Memory B cell (primary cell): ENCODE measurements around the gene RAB41.
"Not testable (repeated sequence)": the region's sequence is repeated elsewhere in the genome, so short reads cannot be mapped to it uniquely, and the experiment has no call there.

ENCODE experiments used
- ATAC-seq: fragments of 150-1000 bp; cut with Tn5 transposase; 2 replicates; pipeline ENCODE4 v1.10.0; 2021; ENCODE audit warnings: low read depth, mild to moderate bottlenecking, moderate library complexity
- DNase-seq, 2 donors: peaks; one replicate each; pipeline ENCODE4 v3.0.0; 2022; ENCODE audit warnings: low spot score in 2 of 2
- H3K27ac Mint-ChIP-seq: one replicate; pipeline ENCODE4 v1.8.0; 2022; ENCODE audit warnings: mild to moderate bottlenecking, moderate library complexity, mixed read lengths
- H3K27me3 Mint-ChIP-seq: one replicate; pipeline ENCODE4 v1.8.0; 2022; ENCODE audit warnings: mixed read lengths
- H3K36me3 Mint-ChIP-seq: one replicate; pipeline ENCODE4 v1.8.0; 2022; ENCODE audit warnings: mild to moderate bottlenecking, mixed read lengths
- H3K4me1 Mint-ChIP-seq: one replicate; pipeline ENCODE4 v1.8.0; 2022; ENCODE audit warnings: mixed read lengths
- H3K4me3 Mint-ChIP-seq: one replicate; pipeline ENCODE4 v1.8.0; 2022; ENCODE audit warnings: mild to moderate bottlenecking, moderate library complexity, mixed read lengths
- H3K9me3 Mint-ChIP-seq: one replicate; pipeline ENCODE4 v1.8.0; 2022; ENCODE audit warnings: mixed read lengths

The RAB41 gene

DNA sequence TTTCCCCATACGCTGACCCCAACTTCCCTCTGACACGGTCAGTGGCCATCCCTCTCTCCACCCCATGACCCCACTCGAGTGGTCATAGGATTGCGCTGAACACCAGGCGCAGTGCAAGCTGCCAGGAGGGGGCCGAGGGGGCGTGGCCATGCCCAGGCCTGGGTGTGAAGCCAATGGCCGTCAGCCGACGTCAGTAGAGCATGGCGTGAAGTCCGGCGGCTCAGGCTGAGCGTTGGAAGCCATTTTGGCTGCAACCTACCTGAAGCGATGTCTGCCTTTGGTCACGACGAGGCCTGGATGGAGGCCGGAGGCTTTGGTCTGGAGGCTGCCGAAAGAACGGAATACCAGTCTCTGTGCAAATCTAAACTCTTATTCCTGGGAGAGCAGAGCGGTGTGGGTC is at the start of gene RAB41:
RAB41 (plus strand) TSS at position 222 of the 400 bp plus-strand sequence; CDS start at position 268, 46 bp downstream.
- H3K36me3 Mint-ChIP-seq: peaks cover 29% of the 10 kb centered on the region
- H3K4me3 Mint-ChIP-seq: no peak within 1 kb of the TSS
- no peaks in the 10 kb centered on the region for H3K4me1 Mint-ChIP-seq
- H3K27ac Mint-ChIP-seq: no peak within 1 kb of the TSS
- H3K9me3 Mint-ChIP-seq: no peaks in the 10 kb centered on the region
- no peak for DNase-seq
- no peaks in the 10 kb centered on the region for H3K27me3 Mint-ChIP-seq
- no peak for ATAC-seq

DNA sequence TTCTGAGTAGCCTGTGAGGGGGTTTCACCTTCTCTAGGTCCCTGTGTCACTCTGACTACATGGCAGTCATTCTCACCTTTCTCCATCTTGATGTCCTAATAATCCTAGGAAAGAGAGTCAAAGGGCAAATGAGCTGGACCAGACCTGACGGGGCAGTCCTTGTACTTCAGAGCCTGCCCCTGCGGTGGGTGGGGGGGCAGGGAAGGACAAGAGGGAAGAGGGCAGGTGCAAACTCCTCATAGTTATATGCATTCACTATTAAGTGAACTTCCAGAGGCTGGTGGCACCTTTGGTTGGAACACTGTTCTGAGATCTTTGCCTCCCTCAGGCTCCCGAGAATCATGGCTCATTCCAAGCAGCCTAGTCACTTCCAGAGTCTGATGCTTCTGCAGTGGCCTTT is 47.6 kb upstream of the RAB41 start, which contains the start of gene AWAT1:
AWAT1 (plus strand) TSS at position 301 of the 400 bp plus-strand sequence; CDS start at position 342, 41 bp downstream.
- H3K4me1 Mint-ChIP-seq: no peaks in the 10 kb centered on the region

GRCh38 chrX:70240751-70241150 is 41.2 kb upstream of the RAB41 start:
- H3K9me3 Mint-ChIP-seq: no peaks in the 10 kb centered on the region
- H3K27ac Mint-ChIP-seq: no peak overlapping the region
- DNase-seq (no peak), ATAC-seq (no peak)
- no peaks in the 10 kb centered on the region for H3K36me3 Mint-ChIP-seq
- no peaks in the 10 kb centered on the region for H3K4me1 Mint-ChIP-seq
- H3K27me3 Mint-ChIP-seq: no peaks in the 10 kb centered on the region
- H3K4me3 Mint-ChIP-seq: no peak overlapping the region

More for the DNA sequence above, 47.6 kb upstream of the RAB41 start, which contains the start of gene AWAT1:
- ATAC-seq (no peak), DNase-seq (no peak)
- H3K4me3 Mint-ChIP-seq: no peak within 1 kb of the TSS
- peaks cover 2% of the 10 kb centered on the region for H3K36me3 Mint-ChIP-seq
- H3K9me3 Mint-ChIP-seq: no peaks in the 10 kb centered on the region
- H3K27me3 Mint-ChIP-seq: no peaks in the 10 kb centered on the region
- no peak within 1 kb of the TSS for H3K27ac Mint-ChIP-seq

DNA sequence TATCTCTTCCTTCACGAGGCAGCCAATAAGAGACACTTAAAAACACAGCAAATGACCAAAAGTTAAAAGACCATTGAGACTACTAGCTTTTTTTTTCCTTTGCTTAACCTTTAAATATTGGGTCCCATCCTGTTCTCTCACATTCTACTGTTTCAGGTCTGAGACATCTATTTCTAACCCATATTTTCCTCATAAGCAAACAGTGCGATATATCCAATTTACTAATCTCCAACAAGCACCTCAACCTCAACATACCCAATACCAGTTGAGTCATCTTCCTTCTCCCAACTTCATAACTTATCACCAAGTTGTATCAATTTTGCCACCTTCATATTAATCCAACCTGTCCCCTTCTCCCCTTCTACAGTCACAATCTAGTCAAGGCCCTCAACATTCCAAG is 40.5 kb upstream of the RAB41 start:
- H3K9me3 Mint-ChIP-seq: no peaks in the 10 kb centered on the region
- no peak for ATAC-seq

DNA sequence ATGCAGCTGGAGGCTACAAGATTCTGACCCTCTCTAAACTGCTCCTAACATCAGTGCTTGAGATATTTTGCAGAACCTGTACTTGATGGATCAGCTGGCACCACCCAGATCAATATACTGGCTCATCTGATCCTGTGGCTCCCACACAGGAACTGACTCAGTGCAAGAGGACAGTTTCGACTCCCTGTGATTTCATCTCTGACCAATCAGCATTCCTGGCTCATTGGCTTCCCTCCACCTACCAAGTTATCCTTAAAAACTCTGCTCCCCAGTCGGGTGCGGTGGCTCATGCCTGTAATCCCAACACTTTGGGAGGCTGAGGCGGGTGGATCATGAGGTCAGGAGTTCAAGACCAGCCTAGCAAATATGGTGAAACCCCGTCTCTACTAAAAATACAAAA is 38.4 kb upstream of the RAB41 start:
- not testable (repeated sequence) for H3K9me3 Mint-ChIP-seq, H3K36me3 Mint-ChIP-seq, H3K4me3 Mint-ChIP-seq, H3K27ac Mint-ChIP-seq, DNase-seq, H3K27me3 Mint-ChIP-seq, ATAC-seq, H3K4me1 Mint-ChIP-seq

More for the DNA sequence above, 40.5 kb upstream of the RAB41 start:
- Mint-ChIP-seq H3K4me3 (no peak overlapping the region), H3K36me3 (no peaks in the 10 kb centered on the region), H3K4me1 (no peaks in the 10 kb centered on the region), H3K27me3 (no peaks in the 10 kb centered on the region), H3K27ac (no peak overlapping the region)
- no peak for DNase-seq

GRCh38 chrX:70244881-70245280 is 37.1 kb upstream of the RAB41 start:
- H3K27me3 Mint-ChIP-seq: no peaks in the 10 kb centered on the region
- no peak overlapping the region for H3K4me3 Mint-ChIP-seq
- H3K27ac Mint-ChIP-seq: no peak overlapping the region
- ATAC-seq (no peak), DNase-seq (no peak)
- no peaks in the 10 kb centered on the region for H3K9me3 Mint-ChIP-seq
- H3K36me3 Mint-ChIP-seq: no peaks in the 10 kb centered on the region
- H3K4me1 Mint-ChIP-seq: no peaks in the 10 kb centered on the region

DNA sequence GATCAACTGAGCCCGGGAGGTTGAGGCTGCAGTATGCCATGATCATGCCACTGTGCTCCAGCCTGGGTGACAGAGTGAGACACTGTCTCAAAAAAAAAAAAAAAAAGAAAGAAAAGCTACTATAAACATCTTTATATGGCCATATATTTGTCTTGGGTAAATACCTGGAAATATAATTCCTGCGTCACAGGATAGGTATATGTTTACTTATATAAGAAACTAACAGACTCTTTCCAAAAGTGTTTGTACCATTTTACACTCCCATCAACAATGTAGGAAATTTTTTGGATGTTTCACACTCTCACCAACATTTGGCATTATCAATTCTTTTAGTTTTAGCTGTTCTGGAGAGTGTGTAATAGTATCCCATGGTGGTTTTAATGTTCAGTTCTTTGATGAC is 34.7 kb upstream of the RAB41 start:
- Mint-ChIP-seq H3K9me3 (no peaks in the 10 kb centered on the region), H3K4me3 (no peak overlapping the region), H3K27ac (no peak overlapping the region), H3K27me3 (no peaks in the 10 kb centered on the region), H3K36me3 (no peaks in the 10 kb centered on the region), H3K4me1 (no peaks in the 10 kb centered on the region)
- ATAC-seq: no peak
- no peak for DNase-seq

DNA sequence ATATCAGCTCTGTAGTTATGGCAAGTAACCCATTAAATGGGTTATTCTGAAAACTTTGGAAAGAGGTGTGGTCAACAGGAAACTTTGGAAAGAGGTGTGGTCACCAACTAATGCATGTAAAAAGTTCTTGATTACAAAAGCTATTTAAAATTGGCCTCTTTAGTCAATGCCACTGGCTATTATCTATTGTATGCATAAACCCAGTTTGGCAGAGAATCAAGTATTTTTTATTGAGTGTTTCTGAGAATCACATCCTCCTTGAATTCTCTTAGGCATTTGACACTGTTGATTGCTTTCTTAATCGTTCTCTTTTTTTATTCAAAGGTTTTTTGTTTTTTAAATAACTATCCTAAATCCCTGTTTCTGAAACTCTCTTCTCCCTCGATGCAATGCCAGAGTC is 29.5 kb upstream of the RAB41 start:
- ATAC-seq (no peak), DNase-seq (no peak)
- peaks cover 18% of the 10 kb centered on the region for H3K36me3 Mint-ChIP-seq

GRCh38 chrX:70253377-70254062 is 28.5 kb upstream of the RAB41 start:
- Mint-ChIP-seq H3K4me3 (no peak overlapping the region), H3K36me3 (peaks cover 18% of the 10 kb centered on the region), H3K9me3 (no peaks in the 10 kb centered on the region), H3K4me1 (no peaks in the 10 kb centered on the region), H3K27me3 (no peaks in the 10 kb centered on the region), H3K27ac (no peak overlapping the region)
- DNase-seq (no peak), ATAC-seq (no peak)

More for the DNA sequence above, 29.5 kb upstream of the RAB41 start:
- Mint-ChIP-seq H3K27me3 (no peaks in the 10 kb centered on the region), H3K27ac (no peak overlapping the region), H3K9me3 (no peaks in the 10 kb centered on the region), H3K4me3 (no peak overlapping the region), H3K4me1 (no peaks in the 10 kb centered on the region)

- Mint-ChIP-seq H3K27me3 (no peaks in the 10 kb centered on the region), H3K4me3 (no peak overlapping the region), H3K36me3 (peaks cover 18% of the 10 kb centered on the region), H3K4me1 (no peaks in the 10 kb centered on the region), H3K9me3 (no peaks in the 10 kb centered on the region), H3K27ac (no peak overlapping the region)
- no peak for ATAC-seq
- no peak for DNase-seq
Measured at GRCh38 chrX:70254063-70254400, 27.9 kb upstream of the RAB41 start.

DNA sequence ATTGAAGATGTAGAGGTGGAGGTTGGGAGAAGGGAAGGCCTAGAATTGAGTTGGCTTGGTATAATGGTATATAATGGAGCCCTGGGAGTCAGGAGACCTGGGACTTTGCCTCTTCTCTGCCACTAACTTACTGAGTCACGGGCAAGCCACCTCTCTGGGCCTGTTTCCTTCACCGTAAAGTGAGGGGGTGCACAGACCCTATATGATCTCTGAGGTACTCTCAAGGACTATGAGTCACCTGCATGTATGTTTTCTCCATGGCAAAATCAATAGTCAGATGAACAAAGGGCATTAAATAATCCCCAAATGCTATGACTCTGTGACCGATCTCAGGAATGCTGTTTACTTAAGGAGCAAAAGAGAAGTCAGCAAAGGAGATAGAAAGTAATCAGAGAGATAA is 27.1 kb upstream of the RAB41 start:
- peaks cover 18% of the 10 kb centered on the region for H3K36me3 Mint-ChIP-seq
- H3K27ac Mint-ChIP-seq: no peak overlapping the region

DNA sequence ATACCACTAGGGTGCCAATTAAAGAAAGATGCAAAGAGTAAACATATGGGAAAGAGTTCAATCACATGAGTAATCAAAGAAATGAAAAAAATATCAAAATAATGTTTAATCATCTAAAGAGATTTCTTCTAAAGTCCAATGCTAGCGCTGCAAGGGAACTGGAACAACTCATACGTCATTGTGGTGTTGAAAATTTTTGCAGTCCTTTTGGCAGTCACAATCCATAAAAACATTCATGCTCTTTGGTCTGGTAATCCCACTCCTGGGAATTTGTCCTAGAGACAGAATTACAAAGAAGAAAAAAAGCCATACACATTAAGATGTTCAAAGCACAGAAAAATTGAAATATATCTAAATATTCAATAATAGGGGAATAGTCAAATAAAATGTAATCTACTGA is 26.5 kb upstream of the RAB41 start:
- Mint-ChIP-seq H3K9me3 (no peaks in the 10 kb centered on the region), H3K27ac (no peak overlapping the region), H3K27me3 (no peaks in the 10 kb centered on the region), H3K4me3 (no peak overlapping the region), H3K4me1 (no peaks in the 10 kb centered on the region), H3K36me3 (peaks cover 18% of the 10 kb centered on the region)
- ATAC-seq: no peak
- DNase-seq: no peak

More for the DNA sequence above, 27.1 kb upstream of the RAB41 start:
- Mint-ChIP-seq H3K4me1 (no peaks in the 10 kb centered on the region), H3K4me3 (no peak overlapping the region), H3K27me3 (no peaks in the 10 kb centered on the region), H3K9me3 (no peaks in the 10 kb centered on the region)
- DNase-seq: no peak
- ATAC-seq: no peak

GRCh38 chrX:70257423-70258288 is 24.3 kb upstream of the RAB41 start:
- Mint-ChIP-seq H3K9me3 (no peaks in the 10 kb centered on the region), H3K4me3 (no peak overlapping the region), H3K36me3 (peaks cover 18% of the 10 kb centered on the region), H3K27ac (no peak overlapping the region), H3K4me1 (no peaks in the 10 kb centered on the region), H3K27me3 (no peaks in the 10 kb centered on the region)
- ATAC-seq (no peak), DNase-seq (no peak)

- DNase-seq (no peak), ATAC-seq (no peak)
- H3K4me3 Mint-ChIP-seq: no peak within 1 kb of the TSS
- H3K9me3 Mint-ChIP-seq: no peaks in the 10 kb centered on the region
- H3K4me1 Mint-ChIP-seq: no peaks in the 10 kb centered on the region
- H3K27ac Mint-ChIP-seq: no peak within 1 kb of the TSS
- H3K36me3 Mint-ChIP-seq: peaks cover 9% of the 10 kb centered on the region
- no peaks in the 10 kb centered on the region for H3K27me3 Mint-ChIP-seq
Measured at GRCh38 chrX:70260104-70260503, 21.9 kb upstream of the RAB41 start, which contains the start of gene P2RY4. Gene P2RY4 (minus strand): TSS chrX:70260204. CDS start chrX:70259624, 580 bp downstream.
